ENCODE results near the gene EXOC8. TPM values are rescaled to one million over a fixed set of nuclear protein-coding genes. Genes with fewer than 3 reads are reported as not detected.

The EXOC8 gene
- total and polyA plus RNA-seq, 2 experiments from 2014 or later, result 2.3 to 14.4 TPM

- TF ChIP-seq ZNF462 (CRISPR knock-in tag; IDR thresholded peaks at IDR 0.05) (no peak), POLR2AphosphoS5 (IDR thresholded peaks at IDR 0.05; ENCODE audit: low read depth) (no peak), EZH2 (IDR thresholded peaks at IDR 0.05; ENCODE audit: low read depth, unreplicated experiment) (no peak), EZH2phosphoT487 (IDR thresholded peaks at IDR 0.05; ENCODE audit: unreplicated experiment) (no peak), REST (IDR thresholded peaks at IDR 0.05; ENCODE audit: unreplicated experiment) (no peak), CREB1 (CRISPR knock-in tag; IDR thresholded peaks at IDR 0.05; ENCODE audit: low read depth) (no peak), JUNB (IDR thresholded peaks at IDR 0.05; ENCODE audit: unreplicated experiment) (no peak), ZNF331 (CRISPR knock-in tag; IDR thresholded peaks at IDR 0.05; ENCODE audit: low read depth) (no peak)
Observed at GRCh38 chr1:231317306-231318014, 20.2 kb downstream of the EXOC8 start (continued).
